ENCODE measurements around the gene CDH4.

The CDH4 gene

GRCh38 chr20:61730631-61731362 lies 478.7 kb downstream of the CDH4 start:
- TF ChIP-seq POLR2AphosphoS5 (IDR thresholded peaks at IDR 0.05; ENCODE audit: low read depth, low read length): no peak

- no peak for TF ChIP-seq TAF1 (IDR thresholded peaks at IDR 0.05; ENCODE audit: borderline replicate concordance, insufficient read depth, low read length)
- TF ChIP-seq POLR2AphosphoS5 (IDR thresholded peaks at IDR 0.05; ENCODE audit: low read depth, low read length): no peak
- TF ChIP-seq SIN3A (IDR thresholded peaks at IDR 0.05; ENCODE audit: borderline replicate concordance, insufficient read depth, low read length): no peak
- no peak for TF ChIP-seq REST (IDR thresholded peaks at IDR 0.05; ENCODE audit: insufficient read depth in 1 of 2, low read depth in 2 of 2, low read length in 2 of 2)
- no peak for TF ChIP-seq FOXP2 (optimal IDR thresholded peaks at IDR 0.05; ENCODE audit: borderline replicate concordance, extremely low read depth, extremely low read length, insufficient read depth)
These were observed 479.5 kb downstream of the CDH4 start for GRCh38 chr20:61731363-61732181.

- TF ChIP-seq TAF1 (IDR thresholded peaks at IDR 0.05; ENCODE audit: borderline replicate concordance, insufficient read depth, low read length): no peak
- TF ChIP-seq FOXP2 (optimal IDR thresholded peaks at IDR 0.05; ENCODE audit: borderline replicate concordance, extremely low read depth, extremely low read length, insufficient read depth): no peak
- TF ChIP-seq SIN3A (IDR thresholded peaks at IDR 0.05; ENCODE audit: borderline replicate concordance, insufficient read depth, low read length): no peak
- no peak for TF ChIP-seq POLR2AphosphoS5 (IDR thresholded peaks at IDR 0.05; ENCODE audit: low read depth, low read length)
- TF ChIP-seq REST (IDR thresholded peaks at IDR 0.05; ENCODE audit: insufficient read depth in 1 of 2, low read depth in 2 of 2, low read length in 2 of 2): no peak
These were observed 480.6 kb downstream of the CDH4 start for GRCh38 chr20:61732511-61733210.

GRCh38 chr20:61733216-61733615 lies 481.2 kb downstream of the CDH4 start:
- no peak for TF ChIP-seq SIN3A (IDR thresholded peaks at IDR 0.05; ENCODE audit: borderline replicate concordance, insufficient read depth, low read length)
- TF ChIP-seq FOXP2 (optimal IDR thresholded peaks at IDR 0.05; ENCODE audit: borderline replicate concordance, extremely low read depth, extremely low read length, insufficient read depth): no peak
- no peak for TF ChIP-seq POLR2AphosphoS5 (IDR thresholded peaks at IDR 0.05; ENCODE audit: low read depth, low read length)
- no peak for TF ChIP-seq TAF1 (IDR thresholded peaks at IDR 0.05; ENCODE audit: borderline replicate concordance, insufficient read depth, low read length)
- TF ChIP-seq REST (IDR thresholded peaks at IDR 0.05; ENCODE audit: insufficient read depth in 1 of 2, low read depth in 2 of 2, low read length in 2 of 2): no peak

GRCh38 chr20:61733891-61734732 lies 482.1 kb downstream of the CDH4 start:
- no peak for TF ChIP-seq FOXP2 (optimal IDR thresholded peaks at IDR 0.05; ENCODE audit: borderline replicate concordance, extremely low read depth, extremely low read length, insufficient read depth)
- TF ChIP-seq TAF1 (IDR thresholded peaks at IDR 0.05; ENCODE audit: borderline replicate concordance, insufficient read depth, low read length): no peak
- TF ChIP-seq REST (IDR thresholded peaks at IDR 0.05; ENCODE audit: insufficient read depth in 1 of 2, low read depth in 2 of 2, low read length in 2 of 2): no peak
- TF ChIP-seq POLR2AphosphoS5 (IDR thresholded peaks at IDR 0.05; ENCODE audit: low read depth, low read length): no peak
- TF ChIP-seq SIN3A (IDR thresholded peaks at IDR 0.05; ENCODE audit: borderline replicate concordance, insufficient read depth, low read length): no peak

Measured in PFSK-1 (cell line).